Stimulated activated CD8-positive, alpha-beta memory T cell treated with anti-CD3 and anti-CD28 coated beads, Interleukin-4, amount 100 ng/mL, for 1 hour (primary cell): ENCODE data around the gene UNC93A.
"Not testable (repeated sequence)": the region's sequence is repeated elsewhere in the genome, so short reads cannot be mapped to it uniquely, and the experiment has no call there.

Source experiments
- DNase-seq, 2 donors: peaks; one replicate each; pipeline ENCODE4 v3.0.0-alpha.2; 2020; ENCODE audit warnings: low read depth in 2 of 2, low spot score in 1 of 2

UNC93A gene

DNA sequence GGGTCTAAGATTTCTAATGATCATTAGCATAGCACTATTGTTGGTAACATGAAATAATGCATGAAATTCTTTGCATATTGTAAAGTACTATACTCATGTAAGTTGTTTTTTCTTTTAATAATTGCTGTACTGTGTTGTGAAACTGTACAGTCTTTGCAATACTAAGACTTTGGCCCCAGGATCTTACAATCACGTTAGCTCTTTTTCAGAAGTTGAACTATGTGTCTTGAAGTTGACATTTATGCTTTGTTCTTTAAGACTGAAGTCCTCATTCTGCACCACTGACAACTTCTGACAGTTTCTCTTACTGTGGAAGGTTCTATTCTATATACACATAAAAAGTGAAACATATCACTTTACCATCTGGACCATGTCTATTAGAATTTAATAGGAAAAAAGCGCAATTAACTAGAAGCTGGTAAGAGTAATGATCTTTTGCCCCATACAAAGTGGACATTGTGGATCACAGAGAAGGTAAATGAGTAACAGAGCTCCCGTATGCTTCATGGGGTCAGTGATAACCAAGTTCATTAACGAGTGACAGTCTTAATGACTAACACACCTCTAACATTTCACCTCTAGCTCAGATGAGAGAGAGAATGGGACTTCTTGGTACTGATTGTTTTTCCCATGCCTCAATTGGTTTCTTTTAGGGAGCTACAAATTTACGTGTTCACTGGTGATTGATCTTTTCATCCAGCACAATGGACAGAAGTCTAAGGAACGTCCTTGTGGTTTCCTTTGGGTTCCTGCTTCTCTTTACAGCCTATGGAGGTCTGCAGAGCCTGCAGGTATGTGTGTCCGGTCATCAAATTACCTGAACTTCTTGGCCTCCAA lies at the start of gene UNC93A:
UNC93A (plus strand) TSS at position 530 of the 837 bp plus-strand sequence; CDS start at position 705, 175 bp downstream.
- no peak for DNase-seq

DNA sequence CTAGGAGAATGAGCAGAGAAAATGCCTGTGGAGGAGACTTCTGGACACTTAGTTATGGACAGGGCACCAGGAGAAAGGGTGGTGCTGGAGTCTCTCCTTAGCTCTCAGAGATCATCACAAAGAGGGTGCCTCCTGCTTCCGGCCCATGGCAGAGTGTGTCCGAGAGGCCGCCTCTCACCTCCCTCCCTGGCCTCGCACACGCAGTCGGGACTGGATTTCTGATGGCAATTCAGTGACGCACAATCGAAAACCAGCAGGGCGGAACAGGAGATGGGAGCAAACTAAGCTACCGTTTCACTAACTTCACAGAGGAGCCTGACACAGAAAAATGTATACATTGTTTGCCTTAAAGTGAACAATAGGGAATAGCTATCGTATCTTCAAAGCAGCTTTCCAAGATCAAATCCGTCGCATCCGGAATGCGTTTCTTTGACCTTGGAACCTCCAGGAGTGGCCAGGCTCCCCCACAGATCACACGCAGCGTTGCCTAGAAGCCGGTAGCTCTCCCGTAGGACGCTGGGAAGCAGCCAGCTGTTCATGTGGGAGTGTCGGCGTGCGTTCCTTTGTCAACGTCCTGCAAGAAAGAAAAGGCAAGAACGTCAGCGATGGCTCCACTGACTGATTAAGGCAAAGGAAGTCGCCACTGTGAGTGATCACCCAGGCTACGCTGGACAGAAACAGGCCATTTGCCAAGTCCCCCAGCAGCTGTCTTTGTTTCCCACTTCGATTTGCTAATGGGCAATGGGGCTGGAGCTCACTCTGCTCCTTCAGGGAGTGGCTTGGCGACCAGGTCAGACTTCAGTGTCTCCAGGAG lies 49.6 kb upstream of the UNC93A start:
- not testable (repeated sequence) for DNase-seq

DNA sequence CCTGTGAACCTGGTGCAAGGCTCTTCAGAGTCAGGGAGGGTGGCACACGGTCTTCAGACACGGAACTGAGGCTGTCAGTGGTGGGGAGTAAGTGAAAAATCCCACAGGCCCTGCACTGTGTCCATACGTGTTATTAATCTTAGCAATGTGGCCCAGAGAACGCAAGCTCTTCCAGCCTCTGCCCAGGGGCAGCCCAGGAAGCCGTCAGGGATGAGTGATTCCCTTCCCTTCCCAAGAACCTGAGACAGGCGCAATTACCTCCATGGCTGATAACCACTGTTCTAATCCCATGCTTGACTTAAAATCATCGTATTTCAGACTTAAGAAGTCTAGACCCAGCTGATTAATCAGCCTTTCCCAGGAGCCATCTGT lies 49.0 kb upstream of the UNC93A start:
- not testable (repeated sequence) for DNase-seq

DNA sequence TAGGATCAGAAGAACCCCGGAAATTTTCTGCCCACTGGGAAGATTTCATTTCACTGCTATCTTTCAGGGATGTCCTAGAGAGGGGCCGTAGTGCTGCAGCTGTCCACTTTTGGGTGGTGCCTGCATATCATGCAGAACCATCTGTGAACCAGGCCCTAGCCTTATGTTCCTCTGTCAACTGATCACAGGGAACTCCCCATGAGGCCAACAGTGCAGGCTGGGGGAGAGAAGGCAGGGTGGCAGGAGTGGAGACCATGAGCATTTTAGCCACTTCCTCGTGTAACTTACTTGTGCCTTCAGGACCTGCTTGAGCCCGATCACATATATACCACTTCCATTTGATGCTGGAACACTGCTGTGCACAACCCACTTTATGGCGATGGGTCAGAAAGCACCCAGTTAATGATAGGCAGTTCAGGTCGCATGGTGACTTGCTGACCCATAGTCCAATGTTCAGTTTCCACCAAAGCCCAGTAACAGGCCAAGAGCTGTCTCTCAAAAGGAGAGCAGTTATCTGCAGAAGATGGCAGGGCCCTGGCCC lies 48.5 kb upstream of the UNC93A start:
- DNase-seq: not testable (repeated sequence)

DNA sequence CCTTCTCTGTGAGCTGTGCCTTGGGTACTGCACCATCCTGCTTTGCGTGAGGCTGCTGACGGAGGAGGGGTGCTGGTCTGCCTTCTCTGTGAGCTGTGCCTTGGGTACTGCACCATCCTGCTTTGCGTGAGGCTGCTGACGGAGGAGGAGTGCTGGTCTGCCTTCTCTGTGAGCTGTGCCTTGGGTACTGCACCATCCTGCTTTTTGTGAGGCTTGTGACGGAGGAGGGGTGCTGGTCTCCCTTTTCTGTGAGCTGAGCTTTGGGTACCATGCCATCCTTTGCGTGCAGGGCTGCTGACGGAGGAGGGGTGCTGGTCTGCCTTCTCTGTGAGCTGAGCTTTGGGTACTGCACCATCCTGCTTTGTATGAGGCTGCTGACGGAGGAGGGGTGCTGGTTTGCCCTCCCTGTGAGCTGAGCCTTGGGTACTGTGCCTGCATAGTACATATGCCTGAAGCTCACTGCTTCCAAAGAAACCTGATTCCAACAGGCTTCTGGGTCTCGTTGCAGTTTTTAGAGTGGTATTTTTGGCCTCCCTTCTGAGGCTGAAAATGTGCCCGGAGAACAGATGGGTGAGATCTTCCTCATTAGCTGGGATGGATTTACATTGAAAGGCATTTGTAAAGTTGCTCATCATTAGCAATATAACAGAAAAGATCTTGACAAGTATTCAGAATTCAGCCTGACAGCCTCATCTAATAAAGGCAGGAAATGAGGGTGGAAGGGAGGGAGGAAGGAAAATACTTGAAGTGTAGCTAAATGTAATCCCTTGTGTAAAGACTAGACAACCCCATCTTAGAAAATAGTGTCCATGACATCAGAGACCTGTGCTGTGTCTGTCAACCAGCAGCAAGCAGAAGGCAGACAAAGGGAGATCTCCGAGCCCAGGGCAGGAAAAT lies 46.8 kb upstream of the UNC93A start:
- no peak for DNase-seq

DNA sequence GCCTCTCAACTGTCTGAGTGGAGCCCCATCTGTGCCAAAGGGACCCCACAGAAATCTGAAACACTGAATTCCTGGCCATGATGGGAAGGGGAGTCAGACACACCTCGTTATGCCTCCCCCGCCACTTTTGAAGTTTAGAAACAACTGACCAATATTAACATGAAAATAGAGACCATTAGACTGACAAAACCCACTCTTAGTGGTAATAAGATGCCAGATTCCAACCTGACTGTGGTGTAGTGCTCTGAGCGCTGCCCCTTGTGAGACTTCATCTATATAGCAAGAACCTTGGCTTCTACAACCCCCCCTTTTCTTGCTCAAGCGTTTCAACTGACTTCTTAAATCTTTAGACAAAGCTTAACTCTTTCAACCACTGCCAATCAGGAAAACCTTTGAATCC lies 46.1 kb upstream of the UNC93A start:
- DNase-seq: no peak

DNA sequence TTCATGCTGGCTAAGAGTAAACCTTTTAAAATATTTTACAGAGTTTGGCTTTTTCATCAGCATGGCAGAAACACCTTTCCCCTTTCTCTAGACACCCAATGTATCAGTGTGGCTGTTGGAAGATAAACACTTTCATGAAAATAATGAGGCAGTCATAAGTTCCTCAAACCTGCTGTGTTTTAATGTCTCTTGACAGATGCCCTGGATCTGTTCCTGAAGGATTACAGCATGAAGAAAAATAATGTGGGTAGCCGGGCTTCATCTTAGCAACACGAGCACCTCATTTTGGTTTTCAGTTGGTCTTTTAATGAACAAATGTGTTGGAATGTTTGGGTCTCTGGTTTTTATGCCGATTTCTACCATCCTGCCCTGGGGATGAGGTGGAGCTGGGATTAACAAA lies 45.5 kb upstream of the UNC93A start:
- no peak for DNase-seq

DNA sequence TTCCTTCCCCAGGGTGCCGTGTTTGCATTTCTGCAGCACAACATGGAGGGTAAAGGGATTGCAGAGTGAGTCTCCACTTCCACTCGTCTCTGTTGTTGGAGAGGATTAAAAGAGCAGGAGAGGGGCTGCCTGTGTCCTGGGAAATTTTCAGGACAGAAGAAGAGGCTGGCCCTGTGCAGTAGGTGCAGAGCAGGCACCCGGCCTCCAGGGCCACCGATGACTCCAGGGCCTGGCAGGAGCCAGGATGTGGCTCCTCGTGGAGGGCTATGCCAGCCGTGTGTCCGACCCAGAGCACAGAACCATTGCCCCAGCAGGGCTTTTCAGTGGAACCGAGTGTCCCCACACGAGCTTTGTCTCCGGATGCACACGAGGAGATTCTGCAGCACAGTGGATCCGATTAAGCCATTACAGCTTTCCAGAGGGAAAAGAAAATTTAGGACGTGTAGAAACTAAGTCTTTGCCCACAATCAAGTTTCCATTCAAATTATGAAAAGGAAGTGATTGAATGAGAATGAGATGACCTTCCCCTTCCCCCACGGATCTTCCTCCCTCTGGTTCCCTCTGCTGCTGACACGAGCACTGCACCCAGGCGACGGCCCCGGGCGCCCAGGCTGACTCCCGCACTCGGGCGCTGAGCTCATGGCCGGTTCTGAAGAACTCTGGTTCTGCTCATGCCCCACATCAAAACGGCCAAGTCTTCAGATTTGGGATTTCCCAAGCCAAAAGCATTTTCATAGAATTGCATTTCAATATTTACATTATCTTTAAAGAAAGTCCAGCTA lies 43.1 kb upstream of the UNC93A start:
- no peak for DNase-seq

DNA sequence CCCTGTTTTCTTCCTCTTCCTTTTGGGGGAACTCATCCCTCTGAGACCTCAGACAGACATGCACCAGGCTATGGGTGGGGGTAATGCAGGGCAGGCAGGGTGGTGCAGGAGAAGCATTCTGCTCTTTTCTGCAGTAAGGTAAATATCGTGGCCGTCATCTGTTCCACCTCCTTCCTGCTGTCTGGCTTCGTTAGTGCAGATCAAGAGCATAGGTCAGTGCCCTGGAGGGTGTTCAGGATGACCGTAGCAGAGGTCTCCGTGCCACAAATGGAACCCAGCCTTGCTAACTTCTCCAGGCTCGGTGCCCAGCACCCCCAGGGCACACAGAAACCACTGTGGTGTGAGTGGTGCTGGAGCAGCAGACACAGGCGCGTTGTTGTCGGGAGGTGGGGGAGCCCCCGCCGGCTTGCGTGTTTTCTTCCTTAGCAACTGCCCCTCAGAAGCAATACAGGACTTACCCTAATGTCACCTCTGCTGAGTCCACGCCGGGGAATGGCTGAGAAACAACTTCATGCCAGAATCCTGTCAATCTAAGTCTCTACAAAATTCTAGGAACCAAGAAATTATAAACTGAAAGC lies 42.1 kb upstream of the UNC93A start:
- not testable (repeated sequence) for DNase-seq

DNA sequence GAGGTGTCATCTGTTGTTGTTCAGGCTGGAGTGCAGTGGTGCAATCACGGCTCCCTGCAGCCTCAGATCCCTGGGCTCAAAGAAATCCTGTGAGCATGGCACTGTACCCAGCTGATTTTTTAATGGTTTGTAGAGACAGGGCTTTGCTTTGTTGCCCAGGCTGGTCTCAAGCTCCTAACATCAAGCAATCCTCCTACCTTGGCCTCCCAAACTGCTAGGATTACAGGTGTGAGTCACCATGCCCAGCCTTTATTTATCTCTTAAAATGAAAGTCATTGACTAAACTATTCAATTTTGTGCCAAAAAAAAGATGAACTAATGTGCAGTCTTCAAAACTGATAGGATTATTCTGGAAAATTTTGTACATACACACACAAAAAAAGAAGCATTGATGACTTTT lies 38.8 kb upstream of the UNC93A start:
- DNase-seq: no peak

DNA sequence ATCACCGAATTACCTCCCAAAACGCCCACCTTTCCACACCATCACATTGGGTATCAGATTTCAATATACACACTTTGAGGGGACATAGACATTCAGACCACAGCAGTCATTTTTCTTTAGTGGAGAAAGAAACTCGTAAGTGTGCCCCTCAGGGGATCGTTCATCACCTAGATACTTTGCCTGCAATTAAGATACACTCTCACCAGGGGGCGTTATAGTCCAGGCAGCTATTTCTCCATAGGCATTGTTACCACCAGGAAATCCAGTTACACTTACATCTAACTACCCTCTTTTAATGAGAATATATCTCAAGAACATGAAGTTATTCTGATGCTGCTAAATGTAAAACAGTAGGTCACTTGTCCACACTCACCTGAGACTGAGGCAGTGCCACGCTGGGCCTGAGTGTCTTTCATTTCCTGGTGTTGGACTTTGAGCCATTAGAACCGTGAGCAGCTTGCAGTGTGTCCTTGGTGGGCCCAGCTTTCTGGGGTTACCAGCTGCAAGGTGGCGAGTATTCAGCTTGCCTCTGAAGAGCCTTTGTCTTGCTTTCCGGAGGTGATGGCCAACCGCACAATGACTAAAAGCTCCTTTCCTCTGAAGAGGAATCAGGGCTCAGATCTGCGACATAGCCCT lies 35.1 kb upstream of the UNC93A start:
- DNase-seq: no peak

DNA sequence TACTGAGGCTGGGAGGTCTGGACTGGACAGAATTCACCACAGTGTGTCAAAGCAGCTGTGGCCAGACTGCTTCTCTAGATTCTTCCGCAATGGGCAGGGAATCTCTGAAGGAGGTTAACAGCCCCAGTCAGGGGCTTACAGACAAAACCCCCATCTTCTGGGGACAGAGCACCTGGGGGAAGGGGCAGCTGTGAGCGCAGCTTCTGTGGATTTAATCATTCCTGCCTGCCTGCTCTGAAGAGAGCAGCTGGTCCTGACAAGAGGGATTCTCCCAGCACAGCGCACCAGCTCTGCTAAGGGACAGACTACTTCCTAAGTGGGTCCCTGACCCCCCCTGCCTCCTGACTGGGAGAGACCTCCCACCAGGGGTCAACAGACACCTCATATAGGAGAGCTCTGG lies 32.5 kb upstream of the UNC93A start:
- no peak for DNase-seq

DNA sequence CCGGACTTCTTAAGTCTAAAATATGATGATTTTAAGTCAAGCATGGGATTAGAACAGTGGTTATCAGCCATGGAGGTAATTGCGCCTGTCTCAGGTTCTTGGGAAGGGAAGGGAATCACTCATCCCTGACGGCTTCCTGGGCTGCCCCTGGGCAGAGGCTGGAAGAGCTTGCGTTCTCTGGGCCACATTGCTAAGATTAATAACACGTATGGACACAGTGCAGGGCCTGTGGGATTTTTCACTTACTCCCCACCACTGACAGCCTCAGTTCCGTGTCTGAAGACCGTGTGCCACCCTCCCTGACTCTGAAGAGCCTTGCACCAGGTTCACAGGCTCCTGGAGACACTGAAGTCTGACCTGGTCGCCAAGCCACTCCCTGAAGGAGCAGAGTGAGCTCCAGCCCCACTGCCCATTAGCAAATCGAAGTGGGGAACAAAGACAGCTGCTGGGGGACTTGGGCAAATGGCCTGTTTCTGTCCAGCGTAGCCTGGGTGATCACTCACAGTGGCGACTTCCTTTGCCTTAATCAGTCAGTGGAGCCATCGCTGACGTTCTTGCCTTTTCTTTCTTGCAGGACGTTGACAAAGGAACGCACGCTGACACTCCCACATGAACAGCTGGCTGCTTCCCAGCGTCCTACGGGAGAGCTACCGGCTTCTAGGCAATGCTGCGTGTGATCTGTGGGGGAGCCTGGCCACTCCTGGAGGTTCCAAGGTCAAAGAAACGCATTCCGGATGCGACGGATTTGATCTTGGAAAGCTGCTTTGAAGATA lies 24.9 kb upstream of the UNC93A start:
- not testable (repeated sequence) for DNase-seq

DNA sequence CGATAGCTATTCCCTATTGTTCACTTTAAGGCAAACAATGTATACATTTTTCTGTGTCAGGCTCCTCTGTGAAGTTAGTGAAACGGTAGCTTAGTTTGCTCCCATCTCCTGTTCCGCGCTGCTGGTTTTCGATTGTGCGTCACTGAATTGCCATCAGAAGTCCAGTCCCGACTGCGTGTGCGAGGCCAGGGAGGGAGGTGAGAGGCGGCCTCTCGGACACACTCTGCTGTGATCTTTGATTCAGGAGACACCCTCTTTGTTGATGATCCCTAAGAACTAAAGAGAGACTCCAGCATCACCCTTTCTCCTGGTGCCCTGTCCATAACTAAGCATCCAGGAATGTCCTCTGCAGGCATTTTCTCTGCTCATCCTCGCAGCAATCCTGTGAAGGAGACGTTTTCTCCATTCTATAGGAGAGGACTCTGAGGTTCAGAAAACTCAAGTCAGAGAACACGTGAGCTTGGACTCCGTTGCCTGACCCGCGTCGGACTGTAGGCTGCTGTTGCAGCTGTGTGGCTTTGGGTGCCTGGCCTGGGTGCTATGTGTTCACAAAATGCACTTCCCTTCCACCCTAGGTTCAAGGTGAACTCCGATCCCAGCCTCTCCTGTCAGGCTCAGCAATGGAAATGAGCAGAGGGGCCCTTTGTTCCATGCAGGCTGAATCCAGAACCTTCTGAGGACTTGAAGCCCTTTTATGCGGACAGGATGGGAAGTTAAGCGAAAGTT lies 24.1 kb upstream of the UNC93A start:
- no peak for DNase-seq

DNA sequence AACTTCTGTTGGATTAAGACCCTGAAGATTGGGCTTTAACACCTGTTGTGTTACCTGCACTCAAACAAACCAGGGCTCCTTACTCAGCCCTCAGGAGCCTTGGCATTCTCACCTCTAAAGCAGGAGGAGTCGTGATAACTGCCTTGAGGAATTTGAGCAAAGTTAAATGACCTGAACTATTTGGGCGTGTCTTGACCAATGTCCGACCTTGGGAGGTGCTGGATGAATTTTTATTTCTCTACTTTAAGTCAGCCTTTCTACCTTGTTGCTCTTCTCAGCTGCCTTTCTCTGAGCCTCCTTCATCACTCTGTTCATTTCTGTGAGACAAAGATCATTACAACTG lies 23.6 kb upstream of the UNC93A start:
- DNase-seq: not testable (repeated sequence)

DNA sequence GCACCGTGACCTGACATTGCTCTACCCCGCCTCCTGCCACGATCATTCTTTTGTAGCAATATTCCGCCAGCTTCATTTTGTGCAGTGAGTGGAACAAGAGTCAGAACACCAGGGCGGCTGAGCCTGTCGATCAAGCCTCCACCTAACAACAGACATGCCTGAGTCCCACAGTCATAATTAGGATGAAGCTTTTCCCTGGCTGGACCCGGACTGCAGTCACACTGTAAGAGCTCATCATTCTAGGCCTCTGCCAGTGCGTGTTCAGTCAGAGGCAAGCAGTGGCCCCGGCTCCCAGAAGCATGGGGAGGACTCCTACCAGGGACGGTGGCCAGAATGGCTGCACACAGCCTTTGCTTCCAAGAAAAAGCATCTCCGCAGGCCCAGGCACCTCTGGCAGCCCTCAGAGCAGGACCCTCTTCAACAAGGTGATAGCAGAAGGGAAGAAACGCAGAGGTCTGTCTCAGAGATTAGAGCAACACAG lies 23.2 kb upstream of the UNC93A start:
- DNase-seq: no peak

DNA sequence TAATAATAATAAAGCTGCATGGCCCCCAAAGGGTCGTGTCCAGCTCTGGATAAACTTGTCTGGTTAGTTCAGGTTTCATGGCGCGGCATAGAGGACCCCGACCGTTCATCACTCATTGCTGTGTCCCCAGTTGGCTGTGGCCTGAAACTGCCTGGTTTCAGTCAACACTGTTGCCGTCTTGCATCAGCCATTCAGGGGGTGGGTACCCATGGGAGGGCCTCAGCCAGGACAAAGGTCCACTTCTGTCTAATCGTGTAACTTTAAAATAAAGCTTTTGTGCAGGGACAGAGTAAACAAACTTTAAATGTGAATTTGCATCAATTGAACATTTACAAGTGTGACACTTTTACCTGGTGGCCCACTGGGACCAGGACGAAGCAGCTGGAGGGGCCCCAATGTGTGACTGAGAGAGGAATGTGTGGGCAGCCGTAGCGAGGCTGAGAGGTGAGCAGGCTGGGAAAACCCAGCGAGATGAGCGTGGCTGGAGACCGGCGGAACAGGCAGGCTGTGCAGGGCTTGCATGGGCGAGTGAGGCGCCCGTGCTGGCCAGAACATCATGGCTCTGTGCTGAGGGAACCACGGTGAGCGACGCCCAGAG lies 22.3 kb upstream of the UNC93A start:
- no peak for DNase-seq
